Mesothelial cell of epicardium (in vitro differentiated cells): ENCODE measurements around the gene ANO9. TPM values are rescaled to one million over a fixed set of nuclear protein-coding genes. Genes with fewer than 3 reads are reported as not detected.

Experiments
- DNase-seq, 2 experiments: peaks; one replicate each; pipeline ENCODE4 v3.0.0; 2021; ENCODE audit warnings: low spot score in 2 of 2; ENCODE audit not compliant: unreplicated experiment in 2 of 2
- H3K27ac Mint-ChIP-seq: 2 replicates; pipeline ENCODE4 v1.8.0; 2021; ENCODE audit warnings: mixed read lengths
- H3K27me3 Mint-ChIP-seq: 2 replicates; pipeline ENCODE4 v1.8.0; 2021; ENCODE audit warnings: low read depth, mixed read lengths
- H3K36me3 Mint-ChIP-seq: 2 replicates; pipeline ENCODE4 v1.8.0; 2021; ENCODE audit warnings: mixed read lengths
- H3K4me1 Mint-ChIP-seq: 2 replicates; pipeline ENCODE4 v1.8.0; 2021; ENCODE audit warnings: mixed read lengths
- H3K4me3 Mint-ChIP-seq: 2 replicates; pipeline ENCODE4 v1.8.0; 2021; ENCODE audit warnings: mild to moderate bottlenecking, moderate library complexity, mixed read lengths
- H3K9me3 Mint-ChIP-seq: 2 replicates; pipeline ENCODE4 v1.8.0; 2021; ENCODE audit warnings: mixed read lengths
- total RNA-seq: library from RNA; stranded (reverse); gene quantifications from 3 replicates; pipeline ENCODE4 v1.2.1, GENCODE V29; 2021
- TF ChIP-seq, protein P1 (sequence below): fragments of 200-600 bp; sonication (generic); IDR thresholded peaks from one replicate; pipeline ENCODE4 v1.5.0; 2021; ENCODE audit warnings: antibody characterized with exemption; ENCODE audit not compliant: unreplicated experiment

Gene ANO9
- total RNA-seq, 1 donor from 2014 or later, result 30.6 TPM

DNA sequence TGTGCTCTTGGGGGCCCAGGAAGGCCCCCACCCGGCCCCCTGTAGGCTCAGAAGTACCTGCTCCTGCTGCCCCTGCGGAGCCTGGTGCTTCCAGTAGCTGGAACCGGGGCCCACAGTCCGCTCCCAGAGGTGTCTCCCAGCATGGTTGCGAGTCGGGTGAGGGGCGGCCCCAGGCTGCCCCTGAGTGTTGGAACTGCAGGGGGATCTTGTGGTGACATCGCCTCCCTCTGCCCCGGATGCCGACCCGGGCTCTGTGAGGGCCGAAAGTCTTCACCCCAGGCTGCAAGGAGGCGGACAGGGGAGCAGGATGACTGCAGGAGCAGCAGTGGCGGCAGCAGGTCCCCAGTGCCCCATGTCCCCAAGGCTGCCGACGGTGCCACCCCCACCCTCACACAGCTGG, 57.3 kb downstream of the ANO9 start:
- Mint-ChIP-seq H3K4me1 (peaks cover 13% of the 10 kb centered on the region), H3K9me3 (peaks cover 9% of the 10 kb centered on the region), H3K27me3 (peaks cover 2% of the 10 kb centered on the region), H3K4me3 (no peak overlapping the region), H3K27ac (no peak overlapping the region), H3K36me3 (peaks cover 15% of the 10 kb centered on the region)
- TF ChIP-seq, protein P1, sequence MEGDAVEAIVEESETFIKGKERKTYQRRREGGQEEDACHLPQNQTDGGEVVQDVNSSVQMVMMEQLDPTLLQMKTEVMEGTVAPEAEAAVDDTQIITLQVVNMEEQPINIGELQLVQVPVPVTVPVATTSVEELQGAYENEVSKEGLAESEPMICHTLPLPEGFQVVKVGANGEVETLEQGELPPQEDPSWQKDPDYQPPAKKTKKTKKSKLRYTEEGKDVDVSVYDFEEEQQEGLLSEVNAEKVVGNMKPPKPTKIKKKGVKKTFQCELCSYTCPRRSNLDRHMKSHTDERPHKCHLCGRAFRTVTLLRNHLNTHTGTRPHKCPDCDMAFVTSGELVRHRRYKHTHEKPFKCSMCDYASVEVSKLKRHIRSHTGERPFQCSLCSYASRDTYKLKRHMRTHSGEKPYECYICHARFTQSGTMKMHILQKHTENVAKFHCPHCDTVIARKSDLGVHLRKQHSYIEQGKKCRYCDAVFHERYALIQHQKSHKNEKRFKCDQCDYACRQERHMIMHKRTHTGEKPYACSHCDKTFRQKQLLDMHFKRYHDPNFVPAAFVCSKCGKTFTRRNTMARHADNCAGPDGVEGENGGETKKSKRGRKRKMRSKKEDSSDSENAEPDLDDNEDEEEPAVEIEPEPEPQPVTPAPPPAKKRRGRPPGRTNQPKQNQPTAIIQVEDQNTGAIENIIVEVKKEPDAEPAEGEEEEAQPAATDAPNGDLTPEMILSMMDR, result no peak
- no peak for DNase-seq

DNA sequence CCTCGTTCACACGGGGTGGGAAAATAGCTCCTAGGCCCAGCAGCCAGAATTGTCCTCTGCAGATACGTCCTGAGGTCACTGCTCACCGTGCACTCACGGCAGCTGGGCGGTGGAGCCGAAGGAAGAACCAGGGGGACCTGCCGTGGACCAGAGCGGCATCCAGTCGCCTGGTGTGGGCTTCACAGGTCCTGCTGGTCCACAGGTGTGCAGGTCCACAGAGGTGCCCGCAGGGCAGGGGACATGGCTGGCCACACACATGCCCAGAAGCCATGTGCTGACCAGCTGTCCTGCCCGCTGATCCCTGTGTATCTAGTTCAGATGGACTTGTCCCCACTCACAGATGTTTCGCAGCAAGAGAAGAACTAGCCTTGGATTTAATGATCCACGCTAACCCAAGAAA, 58.4 kb downstream of the ANO9 start:
- Mint-ChIP-seq H3K4me3 (no peak overlapping the region), H3K27ac (peak overlapping the region; percentile 11), H3K9me3 (peaks cover 9% of the 10 kb centered on the region), H3K4me1 (peaks cover 8% of the 10 kb centered on the region), H3K27me3 (peaks cover 2% of the 10 kb centered on the region), H3K36me3 (peaks cover 20% of the 10 kb centered on the region)
- no peak for DNase-seq
- TF ChIP-seq, protein P1, result no peak

DNA sequence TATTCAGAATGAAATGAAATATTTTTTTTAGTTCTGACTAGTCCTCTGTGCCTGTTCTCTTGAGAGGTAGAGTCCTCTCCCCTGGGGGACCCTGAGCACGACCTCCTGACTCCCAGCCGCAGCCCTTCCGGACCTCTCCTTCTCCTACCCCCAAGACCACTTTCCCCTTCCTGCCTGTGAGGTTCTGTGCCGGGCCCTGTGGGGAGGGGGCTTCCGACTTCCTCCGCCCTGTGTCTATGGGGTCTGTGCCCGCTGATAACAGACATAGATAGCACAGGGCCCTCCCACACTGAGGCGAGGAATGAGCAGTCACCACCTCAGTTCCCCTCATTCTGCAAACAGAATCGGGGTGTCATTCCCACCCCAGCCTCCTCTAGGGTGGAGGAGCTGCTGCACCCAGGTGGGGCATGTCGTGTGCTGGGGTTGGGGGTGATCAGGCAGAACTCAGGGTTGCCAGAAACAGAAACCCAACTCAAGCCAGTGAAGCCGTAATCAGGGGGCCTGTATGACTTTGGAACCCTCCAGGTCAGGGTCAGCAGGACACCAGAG, 59.7 kb downstream of the ANO9 start:
- TF ChIP-seq, protein P1, result no peak
- Mint-ChIP-seq H3K27ac (peak overlapping the region; percentile 6), H3K4me3 (no peak overlapping the region), H3K4me1 (no peaks in the 10 kb centered on the region), H3K27me3 (no peaks in the 10 kb centered on the region), H3K36me3 (peaks cover 30% of the 10 kb centered on the region), H3K9me3 (peaks cover 6% of the 10 kb centered on the region)
- no peak for DNase-seq

GRCh38 chr11:381501-382072, 60.2 kb downstream of the ANO9 start:
- Mint-ChIP-seq H3K4me3 (no peak overlapping the region), H3K9me3 (peaks cover under 1% of the 10 kb centered on the region), H3K27me3 (no peaks in the 10 kb centered on the region), H3K36me3 (peaks cover 28% of the 10 kb centered on the region), H3K27ac (no peak overlapping the region), H3K4me1 (no peaks in the 10 kb centered on the region)
- TF ChIP-seq, protein P1, result no peak
- no peak for DNase-seq

- TF ChIP-seq, protein P1, result no peak
- DNase-seq, result no peak
- Mint-ChIP-seq H3K27ac (no peak overlapping the region), H3K4me1 (no peaks in the 10 kb centered on the region), H3K4me3 (no peak overlapping the region), H3K36me3 (peaks cover 28% of the 10 kb centered on the region), H3K27me3 (no peaks in the 10 kb centered on the region), H3K9me3 (no peaks in the 10 kb centered on the region)
These were observed 60.8 kb downstream of the ANO9 start for GRCh38 chr11:380996-381395.

DNA sequence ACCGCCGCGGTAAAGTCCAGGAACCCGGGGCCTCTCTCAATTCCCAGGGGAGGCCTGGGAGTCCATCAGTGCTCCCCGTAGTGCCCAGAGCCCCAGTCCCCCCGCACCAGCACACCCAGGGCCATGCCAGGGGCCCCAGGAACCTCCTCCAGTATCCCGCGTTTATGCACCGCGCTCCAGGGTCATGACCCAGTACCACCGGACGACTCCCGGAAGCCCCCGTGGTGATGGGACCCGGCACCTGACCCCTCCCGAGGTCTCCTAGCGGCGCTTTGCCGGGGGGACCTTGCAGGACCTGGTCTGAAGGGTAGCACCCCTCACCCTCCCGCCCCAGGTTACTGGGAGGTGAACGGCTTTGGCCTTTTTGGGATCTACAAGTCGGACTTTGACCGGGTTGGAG, 61.3 kb downstream of the ANO9 start:
- Mint-ChIP-seq H3K27ac (no peak overlapping the region), H3K9me3 (no peaks in the 10 kb centered on the region), H3K27me3 (no peaks in the 10 kb centered on the region), H3K4me3 (no peak overlapping the region), H3K36me3 (peaks cover 28% of the 10 kb centered on the region), H3K4me1 (no peaks in the 10 kb centered on the region)
- TF ChIP-seq, protein P1, result no peak
- DNase-seq, result no peak
